GM12865 (cell line): ENCODE measurements around the gene PDCD11.

Experiments used
- DNase-seq: peaks from one replicate; pipeline ENCODE4 v3.0.0; 2010; ENCODE audit warnings: low read depth
- H3K4me3 ChIP-seq: 2 replicates; pipeline ENCODE4 v1.5.1; 2011; ENCODE audit warnings: mild to moderate bottlenecking, low read depth, low read length, control low read depth
- CTCF ChIP-seq: IDR thresholded peaks from 2 replicates; pipeline ENCODE4 v1.5.1; 2011; ENCODE audit warnings: low read length, control low read depth, low read depth, inconsistent platforms; ENCODE audit not compliant: insufficient read depth; ENCODE audit errors: missing control alignments

Gene PDCD11

DNA sequence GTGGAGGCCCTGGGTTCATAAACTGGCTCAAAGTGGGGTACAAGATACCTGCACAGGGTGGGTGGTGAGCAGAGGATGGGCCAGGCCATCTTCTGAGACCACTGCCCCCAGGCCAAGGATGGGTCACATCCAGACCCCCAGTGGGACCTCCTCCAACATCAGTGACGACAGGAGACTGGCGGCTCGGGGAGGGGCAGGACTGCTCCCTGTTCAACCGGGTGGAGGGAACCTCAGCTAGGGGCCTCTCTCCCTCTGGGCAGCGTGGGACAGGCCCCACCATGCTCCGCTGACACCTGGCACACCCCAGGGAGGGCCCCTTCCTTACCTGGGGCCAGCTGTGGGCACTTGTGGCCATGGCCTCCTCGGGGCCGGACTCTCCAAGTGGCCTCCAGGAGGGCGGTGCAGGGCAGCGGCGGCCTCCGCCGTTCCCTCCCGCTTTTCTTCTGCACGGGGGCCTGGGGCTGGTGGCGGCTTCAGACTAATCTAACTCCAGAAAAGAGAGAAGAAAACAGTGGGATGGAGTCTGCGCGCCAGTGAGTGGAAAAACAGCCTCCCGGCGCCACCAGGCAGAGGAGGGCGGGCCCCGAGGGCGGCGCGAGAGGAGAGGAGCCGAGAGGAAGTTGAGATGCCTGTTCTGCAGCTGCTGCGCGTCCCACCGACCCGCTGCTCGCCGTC lies 55.5 kb downstream of the PDCD11 start, which contains the start of gene CALHM2:
Gene CALHM2 (minus strand): TSS at position 540 of the 675 bp plus-strand sequence. CDS start 2,429 bp downstream, outside the sequence.
- peak; percentile 67 for DNase-seq
- TF ChIP-seq CTCF, result no peak
- peak within 1 kb of the TSS; percentile 86 for H3K4me3 ChIP-seq

DNA sequence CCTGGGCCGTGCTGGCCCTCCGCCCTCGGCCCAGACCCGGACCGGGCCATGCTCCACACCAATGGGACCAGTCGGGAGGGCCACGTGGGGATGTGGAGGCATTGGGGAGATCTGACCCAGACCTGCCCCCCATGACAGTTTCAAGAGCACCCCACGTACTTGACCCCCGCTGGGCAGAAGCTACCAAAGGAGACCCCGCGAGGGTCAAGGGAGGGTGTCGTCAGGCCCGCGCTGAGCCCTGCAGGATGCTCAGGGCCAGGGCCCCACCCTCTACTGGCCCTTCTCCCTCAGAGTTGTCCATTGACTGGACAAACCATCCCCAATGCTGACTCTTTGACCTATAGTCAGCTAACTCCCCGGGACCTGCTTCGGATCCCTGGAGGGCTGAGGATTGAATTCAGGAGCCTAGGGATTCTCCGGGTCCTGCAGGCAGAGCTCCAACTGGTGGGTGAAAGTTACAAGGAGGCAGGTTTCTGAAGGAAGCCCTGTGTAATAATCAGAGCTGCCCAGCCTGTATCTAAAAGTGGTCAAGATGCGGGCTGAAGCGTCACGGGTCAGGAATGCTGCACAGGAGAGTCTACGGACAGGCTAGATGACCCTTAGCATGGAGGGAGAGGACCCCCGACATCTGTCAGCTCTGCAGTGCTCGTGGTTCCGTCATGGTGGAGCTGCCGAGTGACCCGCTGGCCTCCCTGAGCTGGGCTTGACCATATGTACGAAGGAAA lies 56.2 kb downstream of the PDCD11 start:
- TF ChIP-seq CTCF, result no peak
- H3K4me3 ChIP-seq, result peak overlapping the region; percentile 86
- DNase-seq, result no peak

DNA sequence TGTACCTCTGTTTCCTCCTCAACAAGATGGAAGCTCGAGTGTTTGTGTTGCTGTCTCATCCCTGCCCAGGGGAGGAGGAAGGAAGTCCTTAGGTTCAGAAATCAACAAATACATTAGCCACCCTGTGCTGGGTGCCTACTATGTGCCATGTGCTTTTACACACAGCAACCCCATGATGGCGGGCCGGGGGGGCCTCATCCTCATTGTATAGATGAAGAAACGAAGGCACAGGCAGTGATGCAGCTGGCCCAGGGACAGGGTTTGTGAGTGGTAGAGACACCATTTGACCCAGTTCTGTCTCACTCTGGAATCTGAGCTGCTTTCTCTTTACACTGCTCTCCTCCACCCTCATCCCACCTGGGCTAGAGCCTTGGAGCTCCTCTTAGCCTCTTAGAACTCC lies 57.6 kb downstream of the PDCD11 start:
- TF ChIP-seq CTCF, result no peak
- no peak for DNase-seq
- H3K4me3 ChIP-seq, result no peak overlapping the region

GRCh38 chr10:103455235-103455634 lies 58.8 kb downstream of the PDCD11 start:
- no peak for DNase-seq
- no peak overlapping the region for H3K4me3 ChIP-seq
- TF ChIP-seq CTCF, result no peak

- TF ChIP-seq CTCF, result no peak
- no peak for DNase-seq
- no peak overlapping the region for H3K4me3 ChIP-seq
Observed at GRCh38 chr10:103456074-103456660, 59.7 kb downstream of the PDCD11 start.

DNA sequence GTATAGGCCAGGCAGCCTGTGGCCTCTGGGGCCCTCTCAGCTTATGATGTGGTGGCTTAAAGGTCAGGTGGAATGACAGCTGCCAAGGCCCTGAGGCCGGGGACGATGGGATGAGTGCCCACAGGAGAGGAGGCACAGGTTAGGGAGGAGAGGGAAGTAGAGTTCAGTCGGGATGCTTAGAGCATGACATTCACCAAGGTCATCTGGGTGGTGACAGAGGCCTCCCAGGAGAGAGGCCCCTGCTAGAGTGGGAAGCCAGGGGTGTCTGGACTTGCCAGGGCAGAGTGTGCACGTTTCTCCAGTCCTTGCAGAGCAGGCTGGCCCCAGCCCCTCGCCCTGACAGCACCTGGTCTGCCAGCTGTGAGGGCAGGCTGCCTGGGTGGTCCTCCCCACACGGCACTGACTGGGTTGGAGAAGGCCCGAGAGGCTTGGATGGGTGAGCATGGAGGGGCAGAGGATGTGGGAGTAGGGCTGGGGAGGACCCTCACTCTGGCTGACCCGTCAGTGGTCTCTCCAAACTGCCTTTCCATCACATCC lies 60.8 kb downstream of the PDCD11 start:
- DNase-seq, result no peak
- TF ChIP-seq CTCF, result no peak
- no peak overlapping the region for H3K4me3 ChIP-seq
